Neutrophil (primary cell): ENCODE measurements around the gene SLC2A6.

Source experiments
- H3K27ac ChIP-seq: fragments of 200-600 bp; sonication (generic); 2 replicates; pipeline ENCODE4 v1.5.1; 2016; ENCODE audit warnings: mild to moderate bottlenecking, moderate library complexity
- H3K27me3 ChIP-seq: fragments of 200-600 bp; sonication (generic); 2 replicates; pipeline ENCODE4 v1.6.0; 2016; ENCODE audit warnings: mild to moderate bottlenecking
- H3K36me3 ChIP-seq: fragments of 200-600 bp; sonication (generic); 2 replicates; pipeline ENCODE4 v1.5.1; 2017
- H3K4me1 ChIP-seq, 2 experiments: fragments of 200-600 bp in 1 of 2; sonication (generic) in 1 of 2; 1 replicate in 1 of 2; 2 replicates in 1 of 2; pipeline versions ENCODE4 v1.5.1 to v1.6.1; 2013 to 2016; ENCODE audit warnings: low read depth in 1 of 2, low read length in 1 of 2, mild to moderate bottlenecking in 1 of 2, moderate library complexity in 1 of 2; ENCODE audit not compliant: control insufficient read depth in 1 of 2, insufficient read depth in 1 of 2
- H3K4me3 ChIP-seq, 2 experiments: fragments of 200-600 bp in 1 of 2; sonication (generic) in 1 of 2; 1 replicate in 1 of 2; 2 replicates in 1 of 2; pipeline ENCODE4 v1.5.1; 2013 to 2016; ENCODE audit warnings: low read depth in 1 of 2, low read length in 1 of 2, mild to moderate bottlenecking in 1 of 2, moderate library complexity in 1 of 2
- H3K9me3 ChIP-seq: fragments of 200-600 bp; sonication (generic); 2 replicates; pipeline ENCODE4 v1.5.1; 2016
- CTCF ChIP-seq: fragments of 200-600 bp; sonication (generic); IDR thresholded peaks from 2 replicates; pipeline ENCODE4 v1.5.1; 2016; ENCODE audit warnings: antibody characterized with exemption

Gene SLC2A6

GRCh38 chr9:133427658-133428348, 51.1 kb downstream of the SLC2A6 start:
- no peaks in the 10 kb centered on the region for H3K4me1 ChIP-seq
- peaks cover 58% of the 10 kb centered on the region for H3K27me3 ChIP-seq
- no peaks in the 10 kb centered on the region for H3K36me3 ChIP-seq
- no peak overlapping the region for H3K4me3 ChIP-seq
- TF ChIP-seq CTCF: no peak
- no peak overlapping the region for H3K27ac ChIP-seq
- H3K9me3 ChIP-seq: no peaks in the 10 kb centered on the region

- H3K4me1 ChIP-seq: no peaks in the 10 kb centered on the region
- H3K27ac ChIP-seq: no peak overlapping the region
- peaks cover 58% of the 10 kb centered on the region for H3K27me3 ChIP-seq
- H3K36me3 ChIP-seq: no peaks in the 10 kb centered on the region
- no peaks in the 10 kb centered on the region for H3K9me3 ChIP-seq
- H3K4me3 ChIP-seq: no peak overlapping the region
- no peak for TF ChIP-seq CTCF
Observed at GRCh38 chr9:133426011-133426410, 52.9 kb downstream of the SLC2A6 start.

GRCh38 chr9:133425049-133425632, 53.8 kb downstream of the SLC2A6 start:
- Histone ChIP-seq H3K27me3 (peaks cover 55% of the 10 kb centered on the region), H3K4me1 (no peaks in the 10 kb centered on the region), H3K9me3 (no peaks in the 10 kb centered on the region), H3K36me3 (no peaks in the 10 kb centered on the region), H3K4me3 (no peak overlapping the region), H3K27ac (no peak overlapping the region)
- no peak for TF ChIP-seq CTCF

GRCh38 chr9:133424187-133424586, 54.7 kb downstream of the SLC2A6 start:
- Histone ChIP-seq H3K27ac (no peak overlapping the region), H3K4me3 (no peak overlapping the region), H3K27me3 (peaks cover 45% of the 10 kb centered on the region), H3K9me3 (no peaks in the 10 kb centered on the region), H3K36me3 (no peaks in the 10 kb centered on the region), H3K4me1 (no peaks in the 10 kb centered on the region)
- no peak for TF ChIP-seq CTCF

- H3K4me3 ChIP-seq: no peak overlapping the region
- H3K9me3 ChIP-seq: no peaks in the 10 kb centered on the region
- no peaks in the 10 kb centered on the region for H3K36me3 ChIP-seq
- peaks cover 35% of the 10 kb centered on the region for H3K27me3 ChIP-seq
- TF ChIP-seq CTCF: no peak
- H3K4me1 ChIP-seq: peaks cover 3 to 4% of the 10 kb centered on the region in 2 experiments
- H3K27ac ChIP-seq: no peak overlapping the region
Observed at GRCh38 chr9:133423216-133423615, 55.7 kb downstream of the SLC2A6 start.
